Loucy (cell line): Measurements from ENCODE around the gene ALMS1.

Experiments used
- H2AFZ ChIP-seq: fragments of 200-600 bp; sonication (generic); 2 replicates; pipeline ENCODE4 v1.6.0; 2016; ENCODE audit warnings: antibody characterized with exemption, mild to moderate bottlenecking, low read length, moderate library complexity
- H3F3A ChIP-seq: fragments of 200-600 bp; 2 replicates; pipeline ENCODE4 v1.6.0; 2016; ENCODE audit warnings: antibody characterized with exemption, low read depth, mild to moderate bottlenecking
- H3K27me3 ChIP-seq: fragments of 200-600 bp; sonication (generic); 2 replicates; pipeline ENCODE4 v1.6.1; 2014; ENCODE audit warnings: low read length, mild to moderate bottlenecking; ENCODE audit not compliant: insufficient read depth, poor library complexity, severe bottlenecking
- H3K36me3 ChIP-seq: fragments of 200-600 bp; sonication (generic); 2 replicates; pipeline ENCODE4 v1.6.1; 2016; ENCODE audit warnings: low read length; ENCODE audit not compliant: insufficient read depth
- H3K4me1 ChIP-seq: fragments of 200-600 bp; sonication (generic); 2 replicates; pipeline ENCODE4 v1.5.1; 2014; ENCODE audit warnings: low read length, mild to moderate bottlenecking; ENCODE audit not compliant: insufficient read depth, poor library complexity, severe bottlenecking
- H3K4me2 ChIP-seq: fragments of 200-600 bp; sonication (generic); 2 replicates; pipeline ENCODE4 v1.6.0; 2014; ENCODE audit warnings: antibody characterized with exemption, low read length, low read depth, mild to moderate bottlenecking; ENCODE audit not compliant: poor library complexity, severe bottlenecking
- H3K4me3 ChIP-seq: fragments of 200-600 bp; sonication (generic); 2 replicates; pipeline ENCODE4 v1.5.1; 2014; ENCODE audit warnings: low read length, mild to moderate bottlenecking, mixed read lengths; ENCODE audit not compliant: poor library complexity, severe bottlenecking
- H3K79me2 ChIP-seq: fragments of 200-600 bp; sonication (generic); 2 replicates; pipeline ENCODE4 v1.6.1; 2014; ENCODE audit warnings: low read length; ENCODE audit not compliant: insufficient read depth
- H3K9ac ChIP-seq: fragments of 200-600 bp; sonication (generic); 2 replicates; pipeline ENCODE4 v1.6.0; 2014; ENCODE audit warnings: mild to moderate bottlenecking, low read depth, low read length, moderate library complexity; ENCODE audit not compliant: poor library complexity, severe bottlenecking
- H3K9me2 ChIP-seq: fragments of 200-600 bp; sonication (generic); replicated peaks from 2 replicates; pipeline ENCODE4 v1.6.1; 2016; ENCODE audit warnings: low read depth, low read length, mixed read lengths
- H3K9me3 ChIP-seq: fragments of 200-600 bp; sonication (generic); 2 replicates; pipeline ENCODE4 v1.6.1; 2014; ENCODE audit warnings: mild to moderate bottlenecking, antibody characterized with exemption, low read length, low read depth; ENCODE audit not compliant: insufficient read depth
- H4K20me1 ChIP-seq: fragments of 200-600 bp; sonication (generic); 2 replicates; pipeline ENCODE4 v1.6.0; 2014; ENCODE audit warnings: antibody characterized with exemption, low read length, mild to moderate bottlenecking; ENCODE audit not compliant: insufficient read depth, poor library complexity, severe bottlenecking
- CTCF ChIP-seq: fragments of 200-600 bp; sonication (generic); conservative IDR thresholded peaks from 2 replicates; pipeline ENCODE4 v1.5.1; 2014; ENCODE audit warnings: mild to moderate bottlenecking, antibody characterized with exemption, low read length
- EZH2phosphoT487 ChIP-seq: fragments of 200-600 bp; IDR thresholded peaks from 2 replicates; pipeline ENCODE4 v1.6.1; 2018; ENCODE audit warnings: antibody characterized with exemption, mild to moderate bottlenecking, moderate library complexity, borderline replicate concordance

ALMS1 gene

GRCh38 chr2:73448856-73449255 is 63.2 kb downstream of the ALMS1 start:
- Histone ChIP-seq H4K20me1 (no peaks in the 10 kb centered on the region), H3K4me3 (no peak overlapping the region), H3K27me3 (no peaks in the 10 kb centered on the region), H2AFZ (no peak overlapping the region), H3K9me2 (no peaks in the 10 kb centered on the region), H3K9me3 (no peaks in the 10 kb centered on the region), H3K36me3 (peaks cover 84% of the 10 kb centered on the region; the same call in 1 of the 2 replicates), H3K79me2 (no peaks in the 10 kb centered on the region), H3K4me2 (no peak overlapping the region), H3K4me1 (no peaks in the 10 kb centered on the region), H3K9ac (no peak overlapping the region), H3F3A (no peaks in the 10 kb centered on the region)
- TF ChIP-seq CTCF (no peak), EZH2phosphoT487 (no peak)

GRCh38 chr2:73449404-73449803 is 63.8 kb downstream of the ALMS1 start:
- Histone ChIP-seq H3K9ac (no peak overlapping the region), H3K4me3 (no peak overlapping the region), H3K9me3 (no peaks in the 10 kb centered on the region), H3K4me1 (no peaks in the 10 kb centered on the region), H2AFZ (no peak overlapping the region), H3K9me2 (no peaks in the 10 kb centered on the region), H3K27me3 (no peaks in the 10 kb centered on the region), H3F3A (no peaks in the 10 kb centered on the region), H3K36me3 (peaks cover 80% of the 10 kb centered on the region; the same call in 1 of the 2 replicates), H3K4me2 (no peak overlapping the region), H3K79me2 (no peaks in the 10 kb centered on the region), H4K20me1 (no peaks in the 10 kb centered on the region)
- TF ChIP-seq CTCF (no peak), EZH2phosphoT487 (no peak)

GRCh38 chr2:73451263-73451972 is 65.8 kb downstream of the ALMS1 start:
- H3K9me2 ChIP-seq, result no peaks in the 10 kb centered on the region
- no peak overlapping the region for H3K4me2 ChIP-seq
- no peaks in the 10 kb centered on the region for H3F3A ChIP-seq
- H4K20me1 ChIP-seq, result no peaks in the 10 kb centered on the region
- H3K27me3 ChIP-seq, result no peaks in the 10 kb centered on the region
- H3K4me3 ChIP-seq, result no peak overlapping the region
- no peak overlapping the region for H2AFZ ChIP-seq
- TF ChIP-seq CTCF, result no peak
- TF ChIP-seq EZH2phosphoT487, result no peak
- H3K79me2 ChIP-seq, result no peaks in the 10 kb centered on the region
- H3K36me3 ChIP-seq, result peaks cover 74% of the 10 kb centered on the region; the same call in 1 of the 2 replicates
- no peak overlapping the region for H3K9ac ChIP-seq
- no peaks in the 10 kb centered on the region for H3K9me3 ChIP-seq
- no peaks in the 10 kb centered on the region for H3K4me1 ChIP-seq
